Astrocyte of the cerebellum (primary cell): ENCODE results near the gene PSMG4.

Source experiments
- DNase-seq: peaks from one replicate; pipeline ENCODE4 v3.0.0-alpha.2; 2011; ENCODE audit warnings: low read depth
- H3K4me3 ChIP-seq: 2 replicates; pipeline ENCODE4 v1.5.1; 2011; ENCODE audit warnings: mild to moderate bottlenecking, low read depth, low read length, moderate library complexity
- in situ Hi-C: cut with HindIII; loops from 2 replicates; pipeline ENCODE4 v1.10.0; 2017; ENCODE audit warnings: low sequenced_read_pairs
- TF ChIP-seq, protein P1 (sequence below): IDR thresholded peaks from 2 replicates; pipeline ENCODE4 v1.5.1; 2012; ENCODE audit warnings: low read length, low read depth, moderate library complexity, mild to moderate bottlenecking; ENCODE audit errors: missing control alignments

PSMG4 gene

DNA sequence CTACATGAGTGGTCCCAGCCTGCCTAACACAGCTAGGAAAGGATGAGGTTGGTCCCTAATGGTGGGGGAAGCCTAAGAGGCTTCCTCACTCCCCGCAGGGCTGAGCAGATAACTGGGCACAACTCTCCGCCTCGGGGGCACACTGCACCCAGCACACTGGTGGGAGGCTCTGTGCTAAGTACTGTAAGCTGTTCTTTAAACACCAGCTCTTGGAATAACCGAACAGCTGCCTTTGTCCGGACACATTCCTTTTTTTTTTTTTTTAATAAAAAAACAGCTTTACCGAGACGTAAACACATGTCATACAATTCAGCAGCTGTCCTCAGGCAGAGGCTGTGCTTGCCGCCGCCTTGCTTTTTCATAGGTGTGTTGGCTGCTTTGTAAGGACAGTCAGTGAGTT is 6.9 kb downstream of the PSMG4 start:
- in situ Hi-C loops, result no loop called here
- DNase-seq, result no peak
- TF ChIP-seq, protein P1, sequence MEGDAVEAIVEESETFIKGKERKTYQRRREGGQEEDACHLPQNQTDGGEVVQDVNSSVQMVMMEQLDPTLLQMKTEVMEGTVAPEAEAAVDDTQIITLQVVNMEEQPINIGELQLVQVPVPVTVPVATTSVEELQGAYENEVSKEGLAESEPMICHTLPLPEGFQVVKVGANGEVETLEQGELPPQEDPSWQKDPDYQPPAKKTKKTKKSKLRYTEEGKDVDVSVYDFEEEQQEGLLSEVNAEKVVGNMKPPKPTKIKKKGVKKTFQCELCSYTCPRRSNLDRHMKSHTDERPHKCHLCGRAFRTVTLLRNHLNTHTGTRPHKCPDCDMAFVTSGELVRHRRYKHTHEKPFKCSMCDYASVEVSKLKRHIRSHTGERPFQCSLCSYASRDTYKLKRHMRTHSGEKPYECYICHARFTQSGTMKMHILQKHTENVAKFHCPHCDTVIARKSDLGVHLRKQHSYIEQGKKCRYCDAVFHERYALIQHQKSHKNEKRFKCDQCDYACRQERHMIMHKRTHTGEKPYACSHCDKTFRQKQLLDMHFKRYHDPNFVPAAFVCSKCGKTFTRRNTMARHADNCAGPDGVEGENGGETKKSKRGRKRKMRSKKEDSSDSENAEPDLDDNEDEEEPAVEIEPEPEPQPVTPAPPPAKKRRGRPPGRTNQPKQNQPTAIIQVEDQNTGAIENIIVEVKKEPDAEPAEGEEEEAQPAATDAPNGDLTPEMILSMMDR, result no peak
- no peak overlapping the region for H3K4me3 ChIP-seq

DNA sequence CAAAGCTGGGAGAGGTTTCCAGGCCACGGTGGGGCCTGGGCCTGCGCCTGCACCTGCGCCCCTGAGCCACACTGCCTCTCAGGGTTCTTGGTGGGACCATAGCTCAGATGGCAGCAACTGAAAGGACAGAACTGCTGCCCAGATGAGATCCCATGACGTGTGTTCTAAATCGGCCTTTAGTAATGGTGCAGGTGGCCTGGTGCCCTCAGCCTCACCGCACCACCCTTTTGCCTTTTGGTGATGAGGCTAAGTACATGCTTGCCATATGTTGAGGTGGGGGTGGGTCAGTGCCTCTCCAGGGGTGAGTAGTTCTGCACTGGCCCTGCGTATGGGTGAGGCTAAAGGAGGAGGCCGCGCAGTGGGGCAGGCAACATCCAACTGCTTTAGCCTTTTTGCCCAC is 7.4 kb downstream of the PSMG4 start:
- no peak for DNase-seq
- in situ Hi-C loops, result no loop called here
- H3K4me3 ChIP-seq, result no peak overlapping the region
- TF ChIP-seq, protein P1, result no peak

DNA sequence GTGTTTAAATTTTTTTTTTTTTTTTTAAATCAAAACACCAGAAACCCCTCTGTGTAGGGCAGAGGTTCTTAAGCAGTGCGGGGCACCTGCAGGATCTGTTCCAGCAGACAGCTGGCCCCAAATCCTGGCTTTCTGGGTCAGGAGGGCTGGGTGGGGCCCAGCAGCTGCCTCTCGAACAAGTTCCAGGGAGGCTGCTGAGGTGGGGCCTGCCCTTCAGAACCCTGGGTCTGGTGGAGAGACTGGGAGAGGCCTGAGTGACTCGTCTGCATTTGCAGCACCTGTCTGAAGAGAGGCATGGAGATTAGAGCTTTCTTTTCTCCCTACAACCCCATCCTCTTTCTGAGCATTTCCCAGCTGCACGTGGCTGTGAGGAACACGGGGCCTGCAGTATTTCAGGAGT is 8.4 kb downstream of the PSMG4 start:
- no peak for DNase-seq
- in situ Hi-C loops, result no loop called here
- H3K4me3 ChIP-seq, result no peak overlapping the region
- TF ChIP-seq, protein P1, result no peak

DNA sequence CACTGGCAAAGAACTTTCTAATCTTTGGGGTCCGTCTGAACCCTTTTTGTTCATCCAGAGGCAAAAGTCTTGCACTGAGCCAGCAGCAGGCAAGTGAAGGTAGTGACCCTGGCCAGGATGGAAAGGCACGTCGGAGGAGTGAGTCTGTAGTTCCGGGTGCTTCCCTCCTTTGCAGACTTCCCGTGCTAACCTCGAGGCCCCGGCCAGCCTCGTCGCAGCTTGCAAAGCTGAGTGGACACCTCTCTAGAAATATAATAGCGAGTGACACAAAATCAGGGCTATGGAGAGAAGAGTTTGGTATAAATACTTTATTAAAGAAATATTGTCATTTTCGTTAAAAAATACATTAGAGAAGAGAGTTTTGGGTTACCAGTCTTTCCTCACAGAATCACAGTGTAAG is 9.9 kb downstream of the PSMG4 start:
- TF ChIP-seq, protein P1, result no peak
- no peak overlapping the region for H3K4me3 ChIP-seq
- no peak for DNase-seq
- in situ Hi-C loops, result no loop called here

DNA sequence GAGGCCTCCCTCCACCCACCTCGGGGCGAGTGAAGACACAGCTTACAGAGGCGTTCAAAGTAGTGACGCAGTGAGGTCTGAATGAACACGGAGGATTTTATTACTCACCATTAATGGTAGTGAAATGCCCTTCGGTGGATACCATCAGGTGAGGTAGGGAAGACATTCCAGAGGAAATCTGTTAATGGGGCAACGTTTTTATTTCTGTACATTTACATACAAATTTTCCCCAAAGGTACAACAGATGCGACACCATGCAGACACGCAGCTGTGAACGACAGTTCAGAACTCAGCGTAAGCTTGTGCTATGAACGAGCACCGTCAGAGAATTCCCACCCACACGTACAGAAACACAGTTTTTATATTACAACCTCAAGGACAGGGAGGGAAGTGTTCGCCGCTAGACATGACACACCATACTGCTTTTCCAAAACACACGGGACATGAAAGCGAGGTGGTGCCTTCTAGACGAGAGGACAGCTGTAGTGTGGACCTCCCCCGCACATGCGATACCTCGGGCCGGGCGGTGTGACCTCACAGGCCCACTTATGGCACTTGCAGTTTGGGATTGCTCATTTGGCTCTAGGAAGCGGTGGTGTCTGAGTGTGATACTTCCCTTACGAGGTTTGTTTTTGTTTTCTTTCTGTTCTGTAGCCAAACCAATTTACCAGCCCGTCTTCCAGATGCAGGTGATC is 10.7 kb downstream of the PSMG4 start:
- no peak overlapping the region for H3K4me3 ChIP-seq
- TF ChIP-seq, protein P1, result no peak
- in situ Hi-C loops, result no loop called here
- no peak for DNase-seq

DNA sequence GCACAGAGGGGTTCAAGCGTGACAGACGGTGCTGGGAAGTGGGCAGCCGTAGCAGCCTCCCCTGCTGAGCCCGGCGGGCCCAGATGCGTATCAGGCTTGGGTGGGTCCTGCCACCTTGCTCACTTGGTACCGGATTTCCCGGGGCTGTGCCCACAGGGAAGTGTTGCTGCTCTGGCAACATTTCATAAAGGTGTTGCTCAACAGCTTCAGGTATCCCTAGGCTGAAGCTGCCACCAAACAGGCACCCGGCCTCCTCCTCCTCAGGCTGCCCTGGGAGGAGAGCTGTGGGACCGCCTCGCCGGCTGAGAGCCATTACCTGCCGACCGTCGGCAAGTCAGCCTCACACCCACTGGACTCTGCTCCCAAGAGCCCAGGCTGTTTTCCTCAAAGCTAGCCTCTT is 11.5 kb downstream of the PSMG4 start:
- no peak overlapping the region for H3K4me3 ChIP-seq
- in situ Hi-C loops, result loop anchor here (5.0 kb wide), 1 partner anchor 447 kb away; no protein-coding TSS in a partner anchor
- no peak for DNase-seq
- TF ChIP-seq, protein P1, result no peak
